ENCODE data around the gene GOLGA5.

DNA sequence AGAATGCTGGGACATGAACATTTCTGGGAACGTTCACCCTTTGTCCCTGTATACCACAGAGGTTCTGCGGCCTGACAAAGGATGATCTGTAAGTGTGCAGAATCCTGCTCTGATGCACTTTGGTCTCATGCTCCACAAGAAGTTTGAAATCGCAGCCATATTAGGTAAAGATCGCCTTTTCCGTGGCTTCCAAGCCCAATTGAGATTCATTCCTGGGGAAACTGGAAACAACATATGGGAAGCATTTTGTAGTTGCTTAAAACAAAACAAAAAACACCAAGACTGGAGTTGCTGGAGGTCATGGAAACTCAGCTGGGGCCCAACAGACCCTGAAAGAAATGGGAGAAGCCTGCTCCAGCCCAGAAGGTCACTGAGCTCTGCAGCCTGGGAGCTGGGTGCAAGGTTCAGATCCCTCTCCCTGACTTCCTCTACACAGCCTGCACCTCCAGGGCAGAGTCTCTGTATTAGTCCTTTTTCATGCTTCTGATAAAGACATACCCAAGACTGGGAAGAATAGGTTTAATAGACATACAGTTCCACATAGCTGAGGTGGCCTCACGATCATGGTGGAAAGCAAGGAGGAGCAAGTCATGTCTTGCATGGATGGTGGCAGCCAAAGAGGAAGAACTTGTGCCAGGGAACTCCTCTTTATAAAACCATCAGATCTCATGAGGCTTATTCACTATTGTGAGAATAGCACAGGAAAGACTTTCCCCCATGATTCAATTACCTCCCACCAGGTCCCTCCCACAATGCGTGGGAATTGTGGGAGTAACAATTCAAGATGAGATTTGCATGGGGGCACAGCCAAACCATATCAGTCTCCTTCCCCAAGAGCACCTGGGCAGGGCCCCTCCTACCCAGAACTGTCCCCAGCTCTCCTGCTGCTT is 68.0 kb downstream of the GOLGA5 start:
- TF ChIP-seq CTCF (IDR thresholded peaks at IDR 0.05; ENCODE audit: low read length) (no peak), EZH2 (IDR thresholded peaks at IDR 0.05; ENCODE audit: borderline replicate concordance, low read length) (no peak)
